Right renal pelvis (tissue), 4 donors: ENCODE measurements around the gene HNRNPA2B1. TPM values are rescaled to one million over a fixed set of nuclear protein-coding genes. Genes with fewer than 3 reads are reported as not detected.
"Not testable (repeated sequence)": the region's sequence is repeated elsewhere in the genome, so short reads cannot be mapped to it uniquely, and the experiment has no call there.

Experiments
- DNase-seq, 4 donors: peaks; one replicate each; pipeline ENCODE4 v3.0.0-alpha.2; 2013; ENCODE audit warnings: low read depth in 4 of 4, low spot score in 3 of 4, missing footprints in 1 of 4
- polyA plus RNA-seq, 4 donors: library from polyadenylated mRNA; unstranded; fragments of 120-200 nt; gene quantifications; one replicate each; pipeline ENCODE4 v1.2.1, GENCODE V29; 2013; ENCODE audit not compliant: insufficient read length in 4 of 4

The HNRNPA2B1 gene
- polyA plus RNA-seq, 4 donors, result 1,374 to 1,607 (median 1,513) TPM

- DNase-seq, result no peak
Measured at GRCh38 chr7:26198781-26199169, 1.8 kb downstream of the HNRNPA2B1 start.

DNA sequence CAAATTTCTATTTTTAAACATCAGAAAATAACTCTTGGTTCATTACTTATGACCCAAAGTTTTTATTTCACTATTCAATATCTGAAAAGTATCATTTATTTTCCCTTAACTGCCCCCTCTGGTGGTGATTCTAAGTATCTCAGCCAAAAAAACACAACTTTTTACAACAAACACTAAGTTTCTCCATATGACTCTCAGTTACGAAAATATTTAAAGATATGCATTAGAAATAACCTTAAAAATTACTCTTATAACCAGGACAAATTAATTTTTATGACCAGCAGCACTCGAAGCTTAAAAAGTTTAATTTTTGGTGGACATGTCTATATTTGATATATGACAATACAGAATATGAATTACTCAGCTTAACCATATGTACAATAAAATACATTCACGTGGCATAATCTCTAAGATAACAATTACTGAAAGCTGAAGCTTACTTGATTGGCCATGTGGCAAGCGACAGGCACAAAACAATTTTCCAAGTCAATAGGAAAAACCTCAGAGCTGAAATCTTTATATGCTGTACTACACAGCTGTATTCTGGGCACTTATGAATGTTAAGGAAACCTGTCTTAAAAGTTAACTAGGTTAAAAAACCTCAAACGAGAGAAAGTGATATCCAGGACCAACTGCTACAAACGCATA is 2.3 kb downstream of the HNRNPA2B1 start:
- DNase-seq, result peak in 1 of 4 donors; percentile 51

DNA sequence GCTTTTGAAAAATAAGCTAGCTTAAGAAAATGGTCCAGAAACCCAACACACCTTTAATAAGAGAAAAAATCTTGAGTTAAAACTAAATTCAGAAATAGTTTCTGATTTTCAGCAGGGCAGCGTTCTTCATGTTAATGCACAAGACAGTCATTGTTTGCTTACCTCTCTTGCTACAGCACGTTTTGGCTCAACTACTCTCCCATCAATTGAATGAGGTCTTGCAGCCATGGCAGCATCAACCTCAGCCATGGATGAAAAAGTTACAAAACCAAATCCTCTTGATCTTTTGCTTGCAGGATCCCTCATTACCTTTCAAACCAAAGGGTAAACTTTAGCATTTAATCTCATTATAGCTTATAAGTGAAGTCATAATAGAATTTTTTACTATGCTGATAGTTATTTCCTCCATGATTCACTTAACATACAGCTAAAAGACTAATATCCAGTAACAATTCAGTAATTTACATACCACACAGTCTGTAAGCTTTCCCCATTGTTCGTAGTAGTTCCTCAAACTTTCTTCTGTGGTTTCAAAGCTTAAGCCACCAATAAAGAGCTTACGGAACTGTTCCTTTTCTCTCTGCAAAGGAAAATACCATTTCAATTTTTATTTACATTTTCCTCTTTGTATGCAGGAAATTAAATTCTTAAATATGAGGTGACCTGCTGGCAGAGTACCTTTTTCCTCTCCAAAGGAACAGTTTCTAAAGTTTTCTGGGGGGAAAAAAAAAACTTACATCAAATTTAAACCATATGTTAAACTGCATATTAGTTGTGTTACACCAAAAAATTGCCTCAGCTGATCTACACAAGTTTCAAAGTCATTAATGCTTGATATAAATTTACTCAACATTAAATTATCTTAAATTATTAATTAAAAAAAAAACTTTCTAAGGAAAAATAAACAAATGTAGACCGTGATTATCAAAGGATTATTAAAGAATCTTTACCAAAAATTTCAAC is 3.1 kb downstream of the HNRNPA2B1 start:
- no peak for DNase-seq

GRCh38 chr7:26195867-26196657 is 4.5 kb downstream of the HNRNPA2B1 start:
- DNase-seq, result no peak

- no peak for DNase-seq
Measured at GRCh38 chr7:26195182-26195581, 5.4 kb downstream of the HNRNPA2B1 start.

GRCh38 chr7:26194764-26195163 is 5.8 kb downstream of the HNRNPA2B1 start:
- not testable (repeated sequence) for DNase-seq

DNA sequence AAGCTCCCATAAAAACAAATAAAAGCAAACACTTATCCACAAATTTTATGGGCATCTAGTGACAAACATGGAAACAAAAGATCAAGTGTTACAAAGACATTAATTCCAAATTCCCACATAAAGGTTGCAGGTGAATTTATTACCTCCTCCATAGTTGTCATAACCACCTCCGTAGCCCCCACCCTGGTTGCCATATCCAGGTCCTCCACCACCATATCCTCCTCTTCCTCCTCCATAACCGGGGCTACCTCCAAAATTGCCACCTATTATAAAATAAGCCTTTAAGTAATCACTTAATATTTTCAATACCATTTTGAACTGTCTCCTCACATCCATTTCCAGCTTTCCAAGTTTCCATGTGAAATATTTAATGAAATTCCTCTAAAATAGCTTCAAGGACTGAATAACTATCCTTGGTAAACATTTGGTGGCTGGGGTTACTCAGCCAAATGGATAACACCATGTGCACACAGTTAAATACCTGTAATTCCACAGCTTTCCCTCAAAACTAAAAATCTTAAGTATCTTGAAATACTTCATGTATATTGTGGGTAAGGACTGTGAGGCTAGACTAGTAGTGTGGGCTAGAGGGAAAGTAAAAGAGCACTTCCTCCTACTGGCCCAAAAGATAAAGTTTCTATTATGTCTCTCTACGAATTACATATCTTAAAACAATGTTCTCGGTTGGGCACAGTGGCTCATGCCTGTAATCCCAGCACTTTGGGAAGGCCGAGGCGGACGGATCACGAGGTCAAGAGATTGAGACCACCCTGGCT is 6.9 kb downstream of the HNRNPA2B1 start:
- DNase-seq, result no peak

DNA sequence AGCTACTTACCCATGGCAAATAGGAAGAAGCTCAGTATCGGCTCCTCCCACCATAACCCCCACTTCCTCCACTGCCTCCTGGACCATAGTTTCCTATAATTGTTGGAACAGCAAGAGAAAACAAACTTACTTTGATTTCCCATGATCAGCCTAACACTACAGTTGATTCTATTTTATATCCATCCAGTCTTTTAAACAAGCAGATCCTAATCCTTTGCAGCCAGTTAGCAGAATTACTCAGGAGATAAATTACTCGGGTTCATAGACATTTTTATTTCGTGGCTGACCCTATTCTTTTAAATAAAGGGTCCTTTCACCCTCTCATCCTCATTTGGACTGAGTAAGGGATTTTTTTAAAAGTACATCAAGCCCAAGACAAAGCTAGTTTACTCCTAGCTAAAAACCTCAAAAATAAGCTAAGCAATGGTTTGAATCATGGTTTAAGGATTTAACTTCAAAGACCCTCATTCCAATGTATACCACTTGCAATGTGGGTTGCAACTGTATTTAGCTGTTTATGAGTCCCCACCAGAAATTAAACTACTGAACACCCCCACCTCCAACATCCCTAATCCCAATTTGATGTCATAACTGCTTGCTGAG is 8.0 kb downstream of the HNRNPA2B1 start:
- DNase-seq, result no peak

DNA sequence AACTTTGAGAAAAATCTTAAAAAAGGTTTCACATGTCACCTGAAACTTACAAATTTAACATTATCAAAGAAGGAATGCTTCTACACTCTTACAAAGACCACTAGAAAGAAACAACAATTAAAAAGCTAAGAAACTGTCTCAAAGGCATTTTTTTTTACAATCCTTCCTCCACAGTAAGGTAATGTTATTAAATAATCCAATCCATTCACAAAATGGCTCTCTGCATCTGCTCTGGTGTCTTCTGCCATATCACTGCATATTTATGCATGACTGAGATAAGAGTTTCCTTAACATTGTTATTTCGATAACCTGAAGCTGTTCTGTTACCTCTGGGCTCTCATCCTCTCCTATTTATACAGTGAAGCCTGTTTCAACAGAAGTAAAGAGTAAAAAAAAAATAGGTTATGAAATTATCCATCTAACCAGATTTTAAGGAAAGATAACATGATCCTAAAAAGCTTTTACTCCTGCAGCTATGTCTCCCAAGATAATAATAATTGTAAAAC is 8.5 kb downstream of the HNRNPA2B1 start:
- DNase-seq, result no peak

GRCh38 chr7:26191233-26191973 is 9.1 kb downstream of the HNRNPA2B1 start:
- DNase-seq, result no peak

DNA sequence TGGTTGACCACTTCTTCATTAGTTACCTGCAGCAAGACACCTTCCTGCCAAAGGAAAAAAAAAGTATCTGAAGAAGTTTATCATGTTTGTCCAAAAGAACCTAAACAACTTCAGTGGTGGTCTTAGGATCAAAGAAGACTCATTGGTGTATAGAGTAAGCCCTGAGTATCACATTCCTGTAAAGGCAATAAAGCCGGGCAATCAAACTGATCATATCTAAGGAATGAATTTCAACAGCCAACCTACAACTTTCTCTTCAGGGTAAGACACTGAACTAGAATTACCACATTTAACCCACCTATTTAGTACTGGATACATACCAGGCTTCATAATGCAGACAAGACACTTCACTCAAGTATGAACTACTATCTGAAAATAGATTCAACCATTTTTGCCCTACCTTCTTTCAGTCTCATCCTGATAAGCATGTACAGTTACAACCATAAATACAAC is 10.1 kb downstream of the HNRNPA2B1 start:
- DNase-seq, result no peak

DNA sequence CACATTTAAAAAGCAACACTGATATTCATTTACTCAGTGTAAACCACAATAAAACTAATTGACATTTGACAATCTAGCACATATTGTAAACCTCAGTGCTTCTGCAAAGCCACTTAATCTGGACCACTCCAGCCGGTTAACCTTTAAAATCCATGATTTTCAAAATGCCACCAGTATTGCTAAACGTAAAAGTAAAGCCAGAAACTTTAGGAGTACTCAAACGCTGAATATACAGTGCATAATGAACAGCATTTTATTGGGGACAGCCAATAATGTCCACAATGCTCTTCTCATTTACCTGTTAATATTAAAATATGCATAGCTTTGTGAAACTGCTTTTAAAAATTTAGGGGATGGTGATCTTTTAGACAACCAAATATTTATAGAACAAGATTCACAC is 10.8 kb downstream of the HNRNPA2B1 start:
- DNase-seq, result no peak

- no peak for DNase-seq
Measured at GRCh38 chr7:26188957-26189541, 11.5 kb downstream of the HNRNPA2B1 start.

DNA sequence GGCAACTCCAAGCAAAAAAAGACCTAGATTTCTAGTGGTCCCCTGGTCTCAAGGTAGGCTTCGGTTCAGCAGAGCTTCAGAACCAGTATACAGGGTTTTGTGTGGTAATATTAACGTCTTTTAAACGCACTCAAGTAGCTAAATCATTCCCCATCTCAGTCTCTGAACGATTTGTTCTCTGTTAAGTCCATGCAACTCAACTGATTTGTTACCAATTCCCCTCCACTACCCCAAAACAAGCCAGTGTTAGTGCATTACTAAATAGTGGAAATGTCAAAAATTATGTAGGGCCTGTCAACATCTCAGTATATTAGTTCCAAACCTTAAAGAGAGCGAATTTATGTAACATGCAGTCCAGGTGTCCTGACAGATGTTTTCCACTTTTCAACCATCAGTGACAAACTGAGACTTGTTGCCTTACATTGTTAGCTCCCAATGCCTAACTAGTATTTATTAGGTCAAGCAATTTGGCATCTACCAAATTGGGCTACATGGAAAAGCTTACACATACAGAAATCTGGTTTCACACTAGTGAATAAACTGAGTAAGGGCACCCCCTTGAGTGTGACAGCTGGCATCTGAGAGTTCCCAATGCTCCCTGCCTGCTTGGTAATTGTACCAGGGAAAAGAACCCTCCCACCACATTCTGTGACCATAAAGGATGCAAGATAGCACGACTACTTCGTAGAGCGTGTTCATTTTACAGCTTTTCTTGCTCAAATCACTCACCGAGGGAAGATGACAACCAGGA is 12.2 kb downstream of the HNRNPA2B1 start:
- DNase-seq, result no peak

GRCh38 chr7:26187380-26188205 is 13.0 kb downstream of the HNRNPA2B1 start:
- DNase-seq, result no peak

GRCh38 chr7:26186364-26187311 is 13.9 kb downstream of the HNRNPA2B1 start:
- no peak for DNase-seq
